SK-N-SH (cell line): ENCODE data around the gene CEP170B. TPM values are rescaled to one million over a fixed set of nuclear protein-coding genes. Genes with fewer than 3 reads are reported as not detected.

Experiments
- CTCF ChIA-PET: fragments of 300-600, 350-600 bp; formaldehyde crosslinking; extraction: SDS; loops from one replicate; lab custom pipeline; 2021; lab: Yijun Ruan, JAX
- POLR2A ChIA-PET: fragments of 350-600 bp; sonication (Branson Sonifier 250); formaldehyde crosslinking; extraction: SDS; loops from one replicate; lab custom pipeline; 2020; ENCODE audit warnings: antibody characterized with exemption, inconsistent platforms; lab: Yijun Ruan, JAX
- DNase-seq: peaks from one replicate; pipeline ENCODE4 v3.0.0; 2012
- H2AFZ ChIP-seq: fragments of 200-600 bp; sonication (generic); 2 replicates; pipeline ENCODE4 v1.8.1; 2016; ENCODE audit warnings: antibody characterized with exemption, mild to moderate bottlenecking, low read depth
- H3F3A ChIP-seq: fragments of 200-600 bp; sonication (generic); replicated peaks from 2 replicates; pipeline ENCODE3; 2016; ENCODE audit warnings: antibody characterized with exemption, mild to moderate bottlenecking; ENCODE audit not compliant: insufficient read depth
- H3K27ac ChIP-seq, 2 experiments: fragments of 200-500 bp in 1 of 2; fragments of 200-600 bp in 1 of 2; sonication (Bioruptor generic) in 1 of 2; sonication (generic), shearing (Covaris generic) in 1 of 2; 2 replicates each; pipeline versions ENCODE4 v1.5.1 to v1.6.1; 2014 to 2016; ENCODE audit warnings: low read depth in 2 of 2, inconsistent platforms in 1 of 2, low read length in 1 of 2, mild to moderate bottlenecking in 1 of 2, mixed read lengths in 1 of 2
- H3K27me3 ChIP-seq: fragments of 200-600 bp; sonication (generic), shearing (Covaris generic); 2 replicates; pipeline ENCODE4 v1.6.1; 2016; ENCODE audit warnings: mixed run types; ENCODE audit not compliant: insufficient read depth
- H3K36me3 ChIP-seq, 2 experiments: fragments of 200-500 bp in 1 of 2; fragments of 200-600 bp in 1 of 2; sonication (Bioruptor generic) in 1 of 2; sonication (generic) in 1 of 2; replicated peaks in 1 of 2; 2 replicates each; pipeline versions ENCODE3 to v1.5.1; 2014 to 2016; ENCODE audit warnings: low read length in 1 of 2, mild to moderate bottlenecking in 1 of 2; ENCODE audit not compliant: insufficient read depth in 2 of 2, control insufficient read depth in 1 of 2
- H3K4me1 ChIP-seq, 2 experiments: fragments of 200-500 bp in 1 of 2; fragments of 200-600 bp in 1 of 2; sonication (Bioruptor generic) in 1 of 2; sonication (generic), shearing (Covaris generic) in 1 of 2; 2 replicates each; pipeline versions ENCODE4 v1.5.1 to v1.6.1; 2014 to 2016; ENCODE audit warnings: low read depth in 1 of 2, low read length in 1 of 2, mixed run types in 1 of 2; ENCODE audit not compliant: insufficient read depth in 2 of 2, control insufficient read depth in 1 of 2
- H3K4me2 ChIP-seq: fragments of 200-600 bp; sonication (generic), shearing (Covaris generic); 2 replicates; pipeline ENCODE4 v1.6.1; 2017; ENCODE audit warnings: mixed run types
- H3K4me3 ChIP-seq, 2 experiments: fragments of 200-500 bp in 1 of 2; fragments of 200-600 bp in 1 of 2; sonication (Bioruptor generic) in 1 of 2; sonication (generic), shearing (Covaris generic) in 1 of 2; 2 replicates each; pipeline versions ENCODE4 v1.5.1 to v1.8.1; 2014 to 2016; ENCODE audit warnings: low read depth in 2 of 2, inconsistent platforms in 1 of 2, low read length in 1 of 2, mild to moderate bottlenecking in 1 of 2, mixed read lengths in 1 of 2, moderate library complexity in 1 of 2
- H3K79me2 ChIP-seq: fragments of 200-600 bp; sonication (generic); 2 replicates; pipeline ENCODE4 v1.8.1; 2017; ENCODE audit warnings: mild to moderate bottlenecking; ENCODE audit not compliant: insufficient read depth
- H3K9ac ChIP-seq: fragments of 200-600 bp; sonication (generic); 2 replicates; pipeline ENCODE4 v1.6.1; 2017; ENCODE audit warnings: mixed run types
- H3K9me2 ChIP-seq: fragments of 200-600 bp; sonication (generic); 2 replicates; pipeline ENCODE4 v1.6.1; 2017; ENCODE audit warnings: mixed run types
- H3K9me3 ChIP-seq: fragments of 200-600 bp; sonication (generic); 2 replicates; pipeline ENCODE4 v1.6.1; 2017; ENCODE audit warnings: mixed run types, mild to moderate bottlenecking, moderate library complexity
- H4K20me1 ChIP-seq: fragments of 200-600 bp; sonication (generic); 2 replicates; pipeline ENCODE4 v1.6.1; 2017; ENCODE audit warnings: mild to moderate bottlenecking, mixed run types; ENCODE audit not compliant: insufficient read depth
- EP300 ChIP-seq, 2 experiments: IDR thresholded peaks; 2 replicates each; pipeline versions ENCODE4 v1.4.0 to v1.6.1; 2012; ENCODE audit warnings: borderline replicate concordance in 1 of 2, low read depth in 1 of 2, low read length in 1 of 2
- EZH2phosphoT487 ChIP-seq: fragments of 200-600 bp; sonication (generic); IDR thresholded peaks from 2 replicates; pipeline ENCODE4 v1.6.1; 2017; ENCODE audit warnings: low read depth, mixed run types, mild to moderate bottlenecking, antibody characterized with exemption, moderate library complexity, borderline replicate concordance
- IRF3 ChIP-seq: fragments of 150-350 bp; IDR thresholded peaks from 2 replicates; pipeline ENCODE4 v1.6.1; 2016; ENCODE audit warnings: mild to moderate bottlenecking, low read depth, low read length
- MAX ChIP-seq: IDR thresholded peaks from 2 replicates; pipeline ENCODE4 v1.4.0; 2012; ENCODE audit warnings: low read depth
- MEF2A ChIP-seq: IDR thresholded peaks from 2 replicates; pipeline ENCODE4 v1.4.0; 2012; ENCODE audit warnings: low read depth, borderline replicate concordance
- MXI1 ChIP-seq: IDR thresholded peaks from 2 replicates; pipeline ENCODE4 v1.6.1; 2012; ENCODE audit warnings: mild to moderate bottlenecking, low read depth, low read length, improper control_type of control experiment
- NRF1 ChIP-seq: IDR thresholded peaks from 2 replicates; pipeline ENCODE4 v1.6.1; 2012; ENCODE audit warnings: low read depth, mild to moderate bottlenecking, low read length
- POLR2AphosphoS5 ChIP-seq: IDR thresholded peaks from 2 replicates; pipeline ENCODE4 v1.6.1; 2012; ENCODE audit warnings: low read depth, low read length
- REST ChIP-seq: IDR thresholded peaks from 2 replicates; pipeline ENCODE4 v1.6.1; 2012; ENCODE audit warnings: mild to moderate bottlenecking, low read depth, low read length, moderate library complexity
- RFX5 ChIP-seq: IDR thresholded peaks from 2 replicates; pipeline ENCODE4 v1.6.1; 2012; ENCODE audit warnings: mild to moderate bottlenecking, improper control_type of control experiment, low read length
- SIN3A ChIP-seq: IDR thresholded peaks from 2 replicates; pipeline ENCODE4 v1.6.1; 2012; ENCODE audit warnings: low read depth, mild to moderate bottlenecking, low read length, moderate library complexity, borderline replicate concordance
- TAF1 ChIP-seq: IDR thresholded peaks from 2 replicates; pipeline ENCODE4 v1.6.1; 2012; ENCODE audit warnings: low read depth, mild to moderate bottlenecking, low read length, moderate library complexity, borderline replicate concordance
- USF1 ChIP-seq: IDR thresholded peaks from 2 replicates; pipeline ENCODE4 v1.4.0; 2012; ENCODE audit warnings: low read depth, borderline replicate concordance
- YY1 ChIP-seq: IDR thresholded peaks from 2 replicates; pipeline ENCODE4 v1.4.0; 2012; ENCODE audit warnings: low read depth, mild to moderate bottlenecking
- WGBS: methylation state at CpG from one replicate; pipeline ENCODE4 v1.1.6; 2017; ENCODE audit warnings: low lambda C conversion rate; 5-methylcytosine and 5-hydroxymethylcytosine counted together
- polyA plus RNA-seq, 3 experiments: library from polyadenylated mRNA; depleted of rRNA; stranded (reverse); fragments of >200 nt; gene quantifications; 2 replicates each; pipeline ENCODE4 v1.2.3, GENCODE V29; 2012

The CEP170B gene
- polyA plus RNA-seq, 1 of the 3 experiments (the other 2 are of a cell fraction) = 11.0 TPM

GRCh38 chr14:104908303-104908702 is 43.2 kb downstream of the CEP170B start:
- Histone ChIP-seq H3K36me3 (no peaks in the 10 kb centered on the region), H2AFZ (no peak overlapping the region), H3K27ac (no peak overlapping the region), H3K79me2 (no peaks in the 10 kb centered on the region), H3K9me2 (no peaks in the 10 kb centered on the region), H3K9ac (no peak overlapping the region), H3K4me3 (no peak overlapping the region), H3F3A (no peaks in the 10 kb centered on the region), H3K27me3 (peaks cover 14% of the 10 kb centered on the region; the same call in 1 of the 2 replicates), H4K20me1 (no peaks in the 10 kb centered on the region), H3K4me1 (no peaks in the 10 kb centered on the region), H3K9me3 (no peaks in the 10 kb centered on the region), H3K4me2 (no peak overlapping the region)
- WGBS = 0% methylated on average over 1 of the region's 1 CpG
- CTCF ChIA-PET = interaction anchor here (1.0 to 1.5 kb wide), 3 partner anchors 13 to 181 kb away, joined by 3 to 4 read pairs (median 3); no protein-coding TSS in a partner anchor
- POLR2A ChIA-PET = no interaction called here
- no peak for TF ChIP-seq TAF1
- TF ChIP-seq MAX = no peak
- TF ChIP-seq IRF3 = no peak
- no peak for TF ChIP-seq POLR2AphosphoS5
- no peak for TF ChIP-seq MEF2A
- TF ChIP-seq USF1 = no peak
- no peak for TF ChIP-seq EP300 (IDR thresholded peaks at IDR 0.05; ENCODE audit: borderline replicate concordance in 1 of 2, low read depth in 1 of 2, low read length in 1 of 2)
- no peak for TF ChIP-seq YY1
- no peak for TF ChIP-seq REST
- no peak for TF ChIP-seq NRF1
- no peak for TF ChIP-seq EZH2phosphoT487
- no peak for TF ChIP-seq RFX5
- no peak for TF ChIP-seq MXI1
- TF ChIP-seq SIN3A = no peak
- DNase-seq = no peak
